ENCODE data around the gene ABHD18.

DNA sequence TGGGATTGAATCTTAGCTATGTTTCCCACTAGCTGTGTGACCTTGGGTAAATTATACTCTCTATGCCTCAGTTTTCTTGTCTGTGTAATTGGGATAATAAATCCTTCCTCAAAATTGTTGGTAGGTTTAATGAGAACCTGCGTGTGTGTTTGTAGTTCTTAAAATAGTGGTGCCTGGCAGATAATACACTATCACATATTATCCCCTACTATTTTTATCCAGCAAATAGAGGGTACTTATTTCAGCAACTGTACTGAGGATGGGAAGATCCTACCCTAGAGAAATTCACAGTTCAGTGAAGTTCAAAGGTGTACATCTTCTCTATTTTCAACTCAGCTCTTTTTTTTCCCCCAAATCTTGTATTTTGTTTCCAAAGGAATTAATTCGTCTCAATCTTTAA, 17.2 kb downstream of the ABHD18 start:
- TF ChIP-seq POLR2A (IDR thresholded peaks at IDR 0.05) (no peak), EP300 (IDR thresholded peaks at IDR 0.05; ENCODE audit: low read depth) (no peak)
- TF ChIP-seq, protein P1, sequence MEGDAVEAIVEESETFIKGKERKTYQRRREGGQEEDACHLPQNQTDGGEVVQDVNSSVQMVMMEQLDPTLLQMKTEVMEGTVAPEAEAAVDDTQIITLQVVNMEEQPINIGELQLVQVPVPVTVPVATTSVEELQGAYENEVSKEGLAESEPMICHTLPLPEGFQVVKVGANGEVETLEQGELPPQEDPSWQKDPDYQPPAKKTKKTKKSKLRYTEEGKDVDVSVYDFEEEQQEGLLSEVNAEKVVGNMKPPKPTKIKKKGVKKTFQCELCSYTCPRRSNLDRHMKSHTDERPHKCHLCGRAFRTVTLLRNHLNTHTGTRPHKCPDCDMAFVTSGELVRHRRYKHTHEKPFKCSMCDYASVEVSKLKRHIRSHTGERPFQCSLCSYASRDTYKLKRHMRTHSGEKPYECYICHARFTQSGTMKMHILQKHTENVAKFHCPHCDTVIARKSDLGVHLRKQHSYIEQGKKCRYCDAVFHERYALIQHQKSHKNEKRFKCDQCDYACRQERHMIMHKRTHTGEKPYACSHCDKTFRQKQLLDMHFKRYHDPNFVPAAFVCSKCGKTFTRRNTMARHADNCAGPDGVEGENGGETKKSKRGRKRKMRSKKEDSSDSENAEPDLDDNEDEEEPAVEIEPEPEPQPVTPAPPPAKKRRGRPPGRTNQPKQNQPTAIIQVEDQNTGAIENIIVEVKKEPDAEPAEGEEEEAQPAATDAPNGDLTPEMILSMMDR (IDR thresholded peaks at IDR 0.05) = no peak
